NCI-H748 (cell line): Measurements from ENCODE around the gene CNTN4.
"Not testable (repeated sequence)": the region's sequence is repeated elsewhere in the genome, so short reads cannot be mapped to it uniquely, and the experiment has no call there.

Experiments used
- DNase-seq: peaks from one replicate; lab custom pipeline; 2025; ENCODE audit not compliant: unreplicated experiment; lab: John Stamatoyannopoulos, UW

The CNTN4 gene

GRCh38 chr3:2098398-2099027 lies at the start of gene CNTN4:
TSS of gene CNTN4 (plus strand) at chr3:2098866.
- peak; percentile 86 for DNase-seq

- no peak for DNase-seq
Observed at GRCh38 chr3:2061360-2061759, 37.3 kb upstream of the CNTN4 start.

DNA sequence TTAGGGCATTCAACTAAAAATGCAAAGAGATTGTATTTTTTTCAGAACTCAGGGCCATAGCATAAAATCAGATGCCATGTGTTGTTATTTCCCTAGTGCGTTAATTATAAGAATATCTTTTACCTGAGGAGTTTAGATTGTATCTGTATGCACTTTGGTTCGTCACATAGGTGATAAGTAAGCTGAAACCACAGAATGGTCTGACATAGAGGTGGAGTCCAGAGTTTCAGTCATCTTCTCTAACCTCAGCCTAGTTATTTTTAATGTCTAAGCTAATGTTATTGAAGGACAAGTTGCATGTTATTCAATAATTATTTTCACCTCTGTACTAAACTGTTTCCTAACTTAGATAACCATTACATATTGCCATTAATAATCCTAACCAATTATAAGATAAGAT lies 27.1 kb upstream of the CNTN4 start:
- DNase-seq: no peak

DNA sequence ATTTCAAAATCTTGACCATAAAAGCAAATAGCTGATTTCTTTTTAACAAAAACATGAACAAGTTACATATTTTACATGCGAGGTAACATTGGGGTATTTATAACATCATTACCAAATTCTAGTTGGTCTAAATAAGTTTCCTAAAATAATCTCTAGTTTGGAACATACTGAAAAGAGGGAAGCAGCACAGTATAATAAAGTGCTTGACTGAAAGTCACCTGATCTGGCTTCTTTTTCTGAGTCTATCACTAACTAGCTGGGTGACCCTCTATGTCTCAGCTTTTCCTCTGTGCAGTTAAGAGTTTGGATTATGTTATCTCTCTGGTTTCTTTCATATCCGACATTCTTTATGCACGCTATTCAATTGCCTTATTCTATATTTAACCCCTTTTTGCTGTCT lies 19.8 kb upstream of the CNTN4 start:
- no peak for DNase-seq

- no peak for DNase-seq
Observed at GRCh38 chr3:2082871-2083480, 15.7 kb upstream of the CNTN4 start.

DNA sequence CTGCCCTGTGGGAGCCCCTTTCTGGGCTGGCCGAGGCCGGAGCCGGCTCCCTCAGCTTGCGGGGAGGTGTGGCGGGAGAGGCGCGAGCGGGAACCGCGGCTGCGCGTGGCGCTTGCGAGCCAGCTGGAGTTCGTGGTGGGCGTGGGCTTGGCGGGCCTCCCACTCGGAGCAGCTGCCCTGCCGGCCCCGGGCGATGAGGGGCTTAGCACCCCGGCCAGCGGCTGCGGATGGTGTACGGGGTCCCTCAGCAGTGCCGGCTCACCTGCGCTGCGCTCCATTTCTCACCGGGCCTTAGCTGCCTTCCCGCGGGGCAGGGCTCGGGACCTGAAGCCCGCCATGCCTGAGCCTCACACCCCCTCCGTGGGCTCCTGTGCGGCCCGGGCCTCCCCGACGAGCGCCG lies 15.1 kb upstream of the CNTN4 start:
- not testable (repeated sequence) for DNase-seq

- DNase-seq: no peak
Observed at GRCh38 chr3:2090095-2090911, 8.4 kb upstream of the CNTN4 start.

DNA sequence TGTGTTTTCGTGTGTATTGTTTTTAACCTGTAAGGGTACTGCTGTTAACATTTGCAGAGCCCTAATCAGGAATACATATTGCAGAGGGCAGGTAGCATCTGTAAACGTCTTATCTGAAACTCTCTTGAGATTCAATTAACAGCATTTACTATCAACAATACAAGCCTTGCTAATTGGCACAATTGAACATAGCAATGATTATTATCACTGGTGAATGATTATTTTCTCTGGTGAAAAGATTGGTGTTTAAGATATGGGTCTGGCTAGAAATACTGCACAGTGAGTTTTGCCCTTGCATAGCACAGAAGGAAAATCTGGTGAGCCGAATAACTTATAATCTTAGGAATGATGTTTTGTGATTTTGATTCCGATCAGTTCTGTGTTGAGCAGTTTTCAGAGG lies 5.9 kb upstream of the CNTN4 start:
- DNase-seq: no peak

DNA sequence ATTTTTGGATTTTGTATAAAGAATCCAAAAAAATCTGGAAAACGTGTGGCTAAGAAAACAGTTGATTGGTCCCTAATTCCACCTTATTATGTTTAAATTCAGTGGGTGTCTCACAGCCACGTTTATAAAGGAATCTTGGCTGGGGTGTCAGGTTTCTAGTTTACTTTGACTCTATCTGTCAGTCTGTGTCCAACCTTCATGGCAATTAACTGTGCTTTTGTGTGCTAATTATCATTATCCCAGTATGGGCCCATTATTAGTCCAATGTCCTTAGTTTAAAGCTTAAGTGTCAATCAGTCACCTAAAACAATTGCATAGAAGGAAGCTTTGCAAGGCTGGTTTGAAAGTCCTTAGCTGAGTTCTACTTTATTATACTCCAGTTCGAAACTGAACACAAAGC lies 3.7 kb upstream of the CNTN4 start:
- peak; percentile 67 for DNase-seq

DNA sequence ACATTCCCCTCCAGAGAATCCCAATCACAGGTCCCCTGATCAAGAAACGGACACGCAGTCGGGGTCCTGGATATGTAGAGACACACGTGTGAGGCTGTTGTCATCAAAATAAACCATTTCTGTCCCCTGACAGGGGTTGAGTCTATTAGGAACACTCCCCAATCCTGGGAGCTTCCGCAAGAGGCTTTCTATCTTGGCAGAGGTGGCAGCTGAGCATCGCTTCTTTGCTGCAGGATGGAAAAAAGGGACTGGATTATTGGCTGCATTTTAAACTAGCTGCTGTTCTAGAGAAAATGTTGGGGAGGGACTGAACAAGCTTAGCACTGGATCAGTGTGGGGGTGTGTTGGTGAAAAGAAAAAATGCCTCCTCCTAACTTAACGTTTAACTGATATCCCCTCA lies 2.5 kb upstream of the CNTN4 start:
- no peak for DNase-seq

GRCh38 chr3:2097641-2098191 lies 950 bp upstream of the CNTN4 start:
- peak; percentile 47 for DNase-seq

DNA sequence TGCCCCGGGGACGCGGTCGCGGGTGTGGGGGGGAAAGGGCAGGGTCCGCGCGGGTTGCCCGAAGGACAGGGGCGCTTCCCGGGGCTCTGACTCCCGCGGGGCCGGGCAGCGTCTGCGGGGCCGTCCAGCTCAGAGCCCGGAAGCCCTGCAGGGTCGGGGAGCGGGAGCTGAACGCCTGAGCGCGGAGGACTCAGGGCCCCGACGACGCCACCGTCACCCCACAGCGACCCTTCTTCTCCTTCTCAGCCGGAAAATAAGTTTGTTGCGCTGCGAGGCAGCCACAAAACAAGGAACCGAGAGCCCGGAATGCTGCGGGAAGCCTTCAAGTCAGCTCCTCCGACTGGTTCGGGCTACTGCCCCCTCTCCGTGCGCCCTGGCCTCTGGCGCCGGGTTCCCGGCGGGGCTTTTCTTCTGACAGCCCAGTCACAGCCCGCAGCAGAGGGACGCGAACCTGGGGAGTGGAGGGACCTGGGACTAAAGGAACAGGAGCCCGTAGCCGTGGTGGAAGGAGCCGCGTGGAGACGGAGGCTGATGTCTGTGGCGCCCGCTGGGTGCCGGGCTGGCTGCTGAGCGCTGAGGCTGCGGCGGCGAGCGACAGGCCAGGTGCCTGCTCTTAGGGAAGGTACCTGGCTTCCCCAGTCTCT lies 484 bp downstream of the CNTN4 start:
- peak; percentile 56 for DNase-seq

- peak; percentile 52 for DNase-seq
Observed at GRCh38 chr3:2099779-2100191, 1.1 kb downstream of the CNTN4 start.

- DNase-seq: no peak
Observed at GRCh38 chr3:2106438-2106837, 7.8 kb downstream of the CNTN4 start.

- DNase-seq: no peak
Observed at GRCh38 chr3:2110597-2111117, 12.0 kb downstream of the CNTN4 start.

- no peak for DNase-seq
Observed at GRCh38 chr3:2114617-2115275, 16.1 kb downstream of the CNTN4 start.

- DNase-seq: no peak
Observed at GRCh38 chr3:2130726-2131125, 32.1 kb downstream of the CNTN4 start.

DNA sequence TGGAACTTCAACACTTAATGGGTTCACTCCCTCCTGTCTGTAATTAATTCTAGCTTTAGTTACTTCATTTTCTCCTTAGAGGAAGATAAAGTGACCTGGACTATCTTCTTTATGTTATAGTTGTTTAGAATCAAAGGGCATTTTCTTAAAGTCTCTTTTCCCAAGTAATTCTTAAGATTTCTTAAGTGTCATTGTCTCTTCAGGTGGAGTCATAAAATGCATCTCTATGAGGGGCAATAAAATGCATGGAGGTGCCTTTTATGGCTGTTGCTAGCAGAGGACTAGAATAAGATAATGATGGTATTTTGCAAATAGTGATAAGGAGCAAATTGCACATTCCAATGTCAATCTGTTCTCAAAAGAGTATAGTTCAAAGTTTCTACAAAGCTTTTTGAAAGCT lies 34.5 kb downstream of the CNTN4 start:
- DNase-seq: no peak

DNA sequence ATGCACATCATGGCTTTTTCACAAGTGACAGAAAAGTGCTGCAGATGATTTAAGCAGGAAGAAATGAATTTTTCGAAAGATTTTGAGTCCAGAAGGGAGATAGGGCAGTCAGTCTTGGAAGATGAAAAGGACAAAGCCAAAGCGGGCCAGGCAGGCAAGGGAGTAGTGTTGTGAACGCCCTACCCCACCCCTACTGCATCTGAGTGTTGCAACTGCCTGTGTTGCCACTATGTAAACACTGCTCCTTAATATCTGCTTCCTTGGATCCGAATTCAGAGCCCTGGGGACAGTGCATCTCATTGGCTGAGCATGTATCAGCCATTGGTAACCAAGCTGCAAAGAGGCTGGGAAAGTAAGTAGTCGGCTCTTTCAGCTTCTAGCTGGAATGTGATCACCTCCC lies 39.0 kb downstream of the CNTN4 start:
- no peak for DNase-seq

DNA sequence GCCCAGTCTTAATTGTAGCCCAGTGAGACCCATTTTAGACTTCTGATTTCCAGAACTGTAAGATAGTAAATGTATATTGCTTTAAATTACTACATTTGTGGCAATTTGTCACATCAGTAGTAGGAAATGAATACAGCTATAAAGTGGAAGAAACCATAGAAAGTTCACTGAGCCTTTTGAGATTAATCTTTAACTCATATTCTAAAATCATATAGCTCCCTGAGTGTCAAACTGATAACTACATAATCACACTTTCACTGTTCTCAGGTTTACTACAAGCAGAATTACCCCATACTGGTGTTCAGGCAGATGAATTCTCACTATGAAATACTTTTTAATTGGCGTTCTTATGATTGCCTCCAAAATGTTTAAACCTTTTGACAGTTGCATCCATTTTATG lies 42.8 kb downstream of the CNTN4 start:
- DNase-seq: no peak
